Measurements from ENCODE around the gene CCAR1. TPM values are rescaled to one million over a fixed set of nuclear protein-coding genes. Genes with fewer than 3 reads are reported as not detected.
"Not testable (repeated sequence)": the region's sequence is repeated elsewhere in the genome, so short reads cannot be mapped to it uniquely, and the experiment has no call there.

Gene CCAR1
- total RNA-seq, 1 experiment from 2014 or later = 84.4 TPM

- Histone ChIP-seq H4K20me1 (ENCODE audit: insufficient read depth) (no peaks in the 10 kb centered on the region), H3K9me2 (ENCODE audit: insufficient read depth) (no peaks in the 10 kb centered on the region), H2AFZ (ENCODE audit: low read depth, low read length, poor library complexity, severe bottlenecking) (no peak overlapping the region), H3K4me3 (replicated peaks in 1 of 2; ENCODE audit: low read depth in 1 of 2, low read length in 2 of 2) (no peak overlapping the region), H3K4me1 (ENCODE audit: control insufficient read depth in 1 of 2, insufficient read depth in 2 of 2, low read length in 2 of 2) (no peaks in the 10 kb centered on the region), H3K27me3 (ENCODE audit: insufficient read depth, low read length) (no peaks in the 10 kb centered on the region), H3K4me2 (ENCODE audit: low read length) (no peak overlapping the region), H3K79me2 (ENCODE audit: insufficient read depth, low read length) (no peaks in the 10 kb centered on the region), H3K9me3 (ENCODE audit: control insufficient read depth in 1 of 2, insufficient read depth in 1 of 2, low read depth in 1 of 2, low read length in 2 of 2) (no peaks in the 10 kb centered on the region), H3K36me3 (ENCODE audit: control insufficient read depth in 1 of 2, insufficient read depth in 2 of 2, low read length in 2 of 2) (no peaks in the 10 kb centered on the region), H3K27ac (ENCODE audit: low read depth, low read length) (no peak overlapping the region), H3K9ac (ENCODE audit: low read length) (no peak overlapping the region)
- ChIA-PET CTCF (no interaction called here), RAD21 (ENCODE audit: low non-redundant PET in 1 of 2, low total read pairs in 2 of 2, uncharacterized antibody in 2 of 2, unreplicated experiment in 2 of 2) (no interaction called here), POLR2A (no interaction called here)
- DNase-seq (ENCODE audit: low read depth, low spot score) = no peak
- intact Hi-C loops (cut with micrococcal nuclease) = no loop called here
- ATAC-seq = no peak
- no TSS peak for BruUV-seq (replicated peaks)
- TF ChIP-seq SRF (IDR thresholded peaks at IDR 0.05; ENCODE audit: low read depth) = no peak
Measured at GRCh38 chr10:68837626-68838322, 116.7 kb downstream of the CCAR1 start.

- H3K9me3 ChIP-seq (ENCODE audit: control insufficient read depth in 1 of 2, insufficient read depth in 1 of 2, low read depth in 1 of 2, low read length in 2 of 2); H2AFZ ChIP-seq (ENCODE audit: low read depth, low read length, poor library complexity, severe bottlenecking); BruUV-seq (replicated peaks); H3K36me3 ChIP-seq (ENCODE audit: control insufficient read depth in 1 of 2, insufficient read depth in 2 of 2, low read length in 2 of 2); H3K4me1 ChIP-seq (ENCODE audit: control insufficient read depth in 1 of 2, insufficient read depth in 2 of 2, low read length in 2 of 2); DNase-seq (ENCODE audit: low read depth, low spot score); CTCF ChIA-PET; intact Hi-C loops (cut with micrococcal nuclease); ATAC-seq; H3K27me3 ChIP-seq (ENCODE audit: insufficient read depth, low read length); RAD21 ChIA-PET (ENCODE audit: low non-redundant PET in 1 of 2, low total read pairs in 2 of 2, uncharacterized antibody in 2 of 2, unreplicated experiment in 2 of 2); H3K79me2 ChIP-seq (ENCODE audit: insufficient read depth, low read length); POLR2A ChIA-PET; H3K27ac ChIP-seq (ENCODE audit: low read depth, low read length); H3K9ac ChIP-seq (ENCODE audit: low read length); H3K9me2 ChIP-seq (ENCODE audit: insufficient read depth); H3K4me3 ChIP-seq (replicated peaks in 1 of 2; ENCODE audit: low read depth in 1 of 2, low read length in 2 of 2); H4K20me1 ChIP-seq (ENCODE audit: insufficient read depth); H3K4me2 ChIP-seq (ENCODE audit: low read length): not testable (repeated sequence)
Measured at GRCh38 chr10:68840650-68841049, 119.6 kb downstream of the CCAR1 start.

Small RNAs within 50 kb of the gene (microRNA-seq; reads per million reads assigned to microRNA genes)
- gene MIR1254-1 (ENCODE audit: borderline number of aligned reads) = not detected

Other genes starting within 250 kb of the CCAR1 start
- 20.9 TPM for gene DNA2, start 249.3 kb upstream of the CCAR1 start, total RNA-seq (2021; ENCODE audit: unreplicated experiment)
- gene SLC25A16, start 193.7 kb upstream of the CCAR1 start, total RNA-seq (2021; ENCODE audit: unreplicated experiment) = 8.5 TPM
- gene TET1, start 160.9 kb upstream of the CCAR1 start, total RNA-seq (2021; ENCODE audit: unreplicated experiment) = 2.7 TPM
- 5.9 TPM for gene STOX1, start 106.3 kb downstream of the CCAR1 start, total RNA-seq (2021; ENCODE audit: unreplicated experiment)
- gene DDX50, start 180.1 kb downstream of the CCAR1 start, total RNA-seq (2021; ENCODE audit: unreplicated experiment) = 25.6 TPM
- 153 TPM for gene DDX21, start 234.9 kb downstream of the CCAR1 start, total RNA-seq (2021; ENCODE audit: unreplicated experiment)